GM23248 (cell line): ENCODE measurements around the gene FRAT2. TPM values are rescaled to one million over a fixed set of nuclear protein-coding genes. Genes with fewer than 3 reads are reported as not detected.

Source experiments
- DNase-seq: peaks from one replicate; pipeline ENCODE4 v3.0.0-alpha.2; 2015
- H2AFZ ChIP-seq: fragments of 200-600 bp; sonication (generic); 2 replicates; pipeline ENCODE4 v1.6.1; 2016; ENCODE audit warnings: antibody characterized with exemption
- H3F3A ChIP-seq: fragments of 200-600 bp; sonication (generic); 2 replicates; pipeline ENCODE4 v1.6.1; 2016; ENCODE audit warnings: mild to moderate bottlenecking, antibody characterized with exemption, mixed run types; ENCODE audit not compliant: insufficient read depth
- H3K27ac ChIP-seq: fragments of 200-600 bp; sonication (generic); 2 replicates; pipeline ENCODE4 v1.5.1; 2016; ENCODE audit warnings: mild to moderate bottlenecking
- H3K27me3 ChIP-seq: fragments of 200-600 bp; sonication (generic); replicated peaks from 2 replicates; pipeline ENCODE4 v1.6.1; 2016; ENCODE audit warnings: mild to moderate bottlenecking; ENCODE audit not compliant: insufficient read depth
- H3K36me3 ChIP-seq: fragments of 200-600 bp; sonication (generic); 2 replicates; pipeline ENCODE4 v1.6.1; 2016; ENCODE audit warnings: low read depth, mild to moderate bottlenecking
- H3K4me1 ChIP-seq: fragments of 200-600 bp; sonication (generic); 2 replicates; pipeline ENCODE4 v1.6.1; 2016; ENCODE audit warnings: mild to moderate bottlenecking; ENCODE audit not compliant: insufficient read depth
- H3K4me2 ChIP-seq: fragments of 200-600 bp; sonication (generic); one replicate; pipeline ENCODE4 v1.6.1; 2016; ENCODE audit warnings: mild to moderate bottlenecking; ENCODE audit not compliant: unreplicated experiment
- H3K4me3 ChIP-seq: fragments of 200-600 bp; sonication (generic); 2 replicates; pipeline ENCODE4 v1.5.1; 2016; ENCODE audit warnings: mild to moderate bottlenecking
- H3K79me2 ChIP-seq: fragments of 200-600 bp; sonication (generic); 2 replicates; pipeline ENCODE4 v1.6.1; 2016; ENCODE audit warnings: mild to moderate bottlenecking; ENCODE audit not compliant: insufficient read depth
- H3K9ac ChIP-seq: fragments of 200-600 bp; sonication (generic); 2 replicates; pipeline ENCODE4 v1.6.1; 2016; ENCODE audit warnings: mild to moderate bottlenecking
- H3K9me2 ChIP-seq: fragments of 200-600 bp; sonication (generic); 2 replicates; pipeline ENCODE4 v1.6.1; 2016; ENCODE audit warnings: mixed run types, mild to moderate bottlenecking, moderate library complexity; ENCODE audit not compliant: insufficient read depth
- H3K9me3 ChIP-seq: fragments of 200-600 bp; sonication (generic); one replicate; pipeline ENCODE4 v1.6.1; 2017; ENCODE audit warnings: low read depth
- H4K20me1 ChIP-seq: fragments of 200-600 bp; sonication (generic); 2 replicates; pipeline ENCODE4 v1.6.0; 2016; ENCODE audit not compliant: insufficient read depth
- EZH2 ChIP-seq: fragments of 200-600 bp; sonication (generic); IDR thresholded peaks from 2 replicates; pipeline ENCODE4 v1.6.1; 2018; ENCODE audit warnings: antibody characterized with exemption, mild to moderate bottlenecking; ENCODE audit not compliant: insufficient read depth, poor library complexity, severe bottlenecking
- EZH2phosphoT487 ChIP-seq: fragments of 200-600 bp; sonication (generic); IDR thresholded peaks from 2 replicates; pipeline ENCODE4 v1.6.1; 2018; ENCODE audit warnings: antibody characterized with exemption, moderate library complexity, mild to moderate bottlenecking, low read depth; ENCODE audit not compliant: insufficient read depth
- WGBS, 2 experiments: methylation state at CpG; one replicate each; pipeline ENCODE4 v1.1.6; 2015 to 2017; ENCODE audit warnings: low lambda C conversion rate in 2 of 2, low coverage in 1 of 2; ENCODE audit errors: missing lambda C conversion rate in 2 of 2; 5-methylcytosine and 5-hydroxymethylcytosine counted together
- in situ Hi-C: fragments of 300-500 bp; cut with MboI; formaldehyde crosslinking; loops from 2 replicates; pipeline ENCODE4 v1.15.0; 2020
- polyA plus RNA-seq: library from polyadenylated mRNA; unstranded; fragments of >200 nt; fragmentation: Nextera tagmentation; extraction: Ambion mirVana; gene quantifications from 2 replicates; pipeline ENCODE4 v1.2.1, GENCODE V29; 2016
- total RNA-seq: library from RNA; depleted of rRNA; stranded (reverse); fragments of >200 nt; shearing (Covaris generic); gene quantifications from 2 replicates; pipeline ENCODE4 v1.2.3, GENCODE V29; 2014

The FRAT2 gene
- total and polyA plus RNA-seq, 2 experiments from 2014 or later: 1.6 to 10.3 TPM

DNA sequence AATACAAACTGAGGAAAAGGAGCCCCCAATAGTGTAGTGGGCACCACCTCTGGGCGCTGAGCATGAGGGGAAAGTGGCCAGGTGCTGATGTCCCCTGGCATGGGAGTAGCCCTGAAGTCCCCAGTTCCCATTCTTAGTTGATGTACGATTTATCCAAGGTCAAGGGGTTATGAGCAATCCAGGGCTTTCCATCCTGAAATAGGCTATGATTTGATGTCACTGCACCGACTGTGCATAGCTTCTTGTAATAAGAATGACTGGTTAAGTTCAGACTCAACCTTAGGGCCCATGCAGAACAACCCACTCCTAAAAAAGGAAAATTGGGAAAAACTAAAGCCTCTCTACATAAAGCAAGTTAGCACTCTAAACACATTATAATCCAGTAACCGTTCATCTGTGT lies 11.0 kb downstream of the FRAT2 start:
- H4K20me1 ChIP-seq: no peaks in the 10 kb centered on the region
- no peak overlapping the region for H3K9ac ChIP-seq
- H3K4me3 ChIP-seq: no peak overlapping the region
- H3K27me3 ChIP-seq: no peaks in the 10 kb centered on the region
- no peaks in the 10 kb centered on the region for H3F3A ChIP-seq
- H3K79me2 ChIP-seq: no peaks in the 10 kb centered on the region
- no peak overlapping the region for H2AFZ ChIP-seq
- DNase-seq: no peak
- H3K36me3 ChIP-seq: no peaks in the 10 kb centered on the region
- no peak overlapping the region for H3K27ac ChIP-seq
- no peaks in the 10 kb centered on the region for H3K9me3 ChIP-seq
- no peak overlapping the region for H3K4me2 ChIP-seq
- in situ Hi-C loops: no loop called here
- TF ChIP-seq EZH2 (no peak), EZH2phosphoT487 (no peak)
- WGBS, 2 experiments: 82 to 84% methylated on average over 4 of the region's 4 CpGs
- no peaks in the 10 kb centered on the region for H3K9me2 ChIP-seq
- peaks cover 9% of the 10 kb centered on the region; the same call in 1 of the 2 replicates for H3K4me1 ChIP-seq

DNA sequence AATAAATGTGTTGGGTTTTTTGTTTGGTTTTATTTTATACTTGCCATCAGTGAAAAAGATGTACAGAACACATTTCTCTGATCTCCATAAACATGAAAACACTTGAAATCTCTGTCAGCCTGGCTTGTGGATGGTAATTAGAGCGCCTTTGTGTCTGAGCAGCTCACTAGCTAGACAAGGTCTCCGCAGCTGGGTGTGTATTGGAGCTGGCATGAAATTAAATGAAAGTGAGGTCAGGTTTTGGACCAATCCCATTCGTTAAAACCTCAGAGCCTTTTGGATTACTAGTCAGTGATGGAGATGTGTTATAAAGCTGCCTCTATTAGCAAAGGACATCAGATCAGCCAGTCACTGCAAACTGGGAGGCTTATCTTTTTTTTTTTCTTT lies 12.7 kb downstream of the FRAT2 start:
- 73 to 82% methylated on average over 3 of the region's 3 CpGs for WGBS, 2 experiments
- H3K4me2 ChIP-seq: no peak overlapping the region
- in situ Hi-C loops: no loop called here
- TF ChIP-seq EZH2 (no peak), EZH2phosphoT487 (no peak)
- no peak overlapping the region for H2AFZ ChIP-seq
- DNase-seq: no peak
- H3K4me1 ChIP-seq: peaks cover 9% of the 10 kb centered on the region; the same call in 1 of the 2 replicates
- no peaks in the 10 kb centered on the region for H3K79me2 ChIP-seq
- no peak overlapping the region for H3K27ac ChIP-seq
- no peaks in the 10 kb centered on the region for H3K36me3 ChIP-seq
- no peaks in the 10 kb centered on the region for H4K20me1 ChIP-seq
- H3F3A ChIP-seq: no peaks in the 10 kb centered on the region
- H3K4me3 ChIP-seq: no peak overlapping the region
- H3K9me3 ChIP-seq: no peaks in the 10 kb centered on the region
- no peaks in the 10 kb centered on the region for H3K27me3 ChIP-seq
- no peak overlapping the region for H3K9ac ChIP-seq
- H3K9me2 ChIP-seq: no peaks in the 10 kb centered on the region

DNA sequence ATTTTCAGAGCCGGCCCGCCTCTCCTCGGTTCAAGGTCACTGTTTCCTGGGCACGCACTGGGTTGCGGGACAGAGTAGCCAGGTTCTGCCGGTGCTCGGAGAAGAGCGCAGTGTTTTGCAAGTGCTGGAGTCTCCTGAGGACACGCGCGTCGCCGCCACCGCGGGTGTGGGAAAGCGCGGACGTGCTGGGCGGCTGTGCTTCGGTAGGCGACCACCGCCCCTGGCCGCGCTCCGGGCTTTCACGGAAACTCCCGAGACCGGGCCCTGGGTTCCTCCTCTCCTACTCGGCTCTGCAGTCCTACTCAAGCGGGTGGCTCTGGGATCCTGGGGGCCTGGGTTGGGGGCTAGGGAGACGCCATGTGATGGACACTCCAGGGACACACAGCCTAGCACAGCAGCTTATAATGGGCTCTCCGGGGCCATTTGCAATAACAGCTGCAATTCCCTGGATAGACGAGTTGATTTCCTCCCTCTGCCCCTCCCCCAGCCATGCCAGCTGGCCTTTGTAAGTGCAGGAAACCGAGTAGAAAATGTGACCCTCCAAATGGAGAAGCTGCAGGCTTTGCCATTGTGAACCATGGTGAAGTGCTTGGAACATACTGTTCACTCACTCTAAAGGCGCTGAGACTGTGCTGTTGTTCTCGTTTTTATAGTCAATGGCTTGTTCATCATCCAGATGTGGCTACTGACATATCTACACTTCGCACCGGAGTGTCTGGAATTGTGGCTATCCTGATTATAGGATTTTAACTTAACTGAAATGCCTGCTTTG lies 13.3 kb downstream of the FRAT2 start:
- TF ChIP-seq EZH2 (no peak), EZH2phosphoT487 (no peak)
- Histone ChIP-seq H3K9me2 (no peaks in the 10 kb centered on the region), H2AFZ (no peak overlapping the region; the same call in 1 of the 2 replicates), H3K9ac (no peak overlapping the region), H3K27ac (no peak overlapping the region), H3K4me3 (no peak overlapping the region), H3K4me1 (peaks cover 9% of the 10 kb centered on the region; the same call in 1 of the 2 replicates), H4K20me1 (no peaks in the 10 kb centered on the region), H3K9me3 (no peaks in the 10 kb centered on the region), H3K27me3 (no peaks in the 10 kb centered on the region), H3F3A (no peaks in the 10 kb centered on the region), H3K79me2 (no peaks in the 10 kb centered on the region), H3K4me2 (no peak overlapping the region), H3K36me3 (no peaks in the 10 kb centered on the region)
- 54 to 61% methylated on average over 35 to 37 of the region's 38 CpGs for WGBS, 2 experiments
- in situ Hi-C loops: no loop called here
- DNase-seq: no peak

DNA sequence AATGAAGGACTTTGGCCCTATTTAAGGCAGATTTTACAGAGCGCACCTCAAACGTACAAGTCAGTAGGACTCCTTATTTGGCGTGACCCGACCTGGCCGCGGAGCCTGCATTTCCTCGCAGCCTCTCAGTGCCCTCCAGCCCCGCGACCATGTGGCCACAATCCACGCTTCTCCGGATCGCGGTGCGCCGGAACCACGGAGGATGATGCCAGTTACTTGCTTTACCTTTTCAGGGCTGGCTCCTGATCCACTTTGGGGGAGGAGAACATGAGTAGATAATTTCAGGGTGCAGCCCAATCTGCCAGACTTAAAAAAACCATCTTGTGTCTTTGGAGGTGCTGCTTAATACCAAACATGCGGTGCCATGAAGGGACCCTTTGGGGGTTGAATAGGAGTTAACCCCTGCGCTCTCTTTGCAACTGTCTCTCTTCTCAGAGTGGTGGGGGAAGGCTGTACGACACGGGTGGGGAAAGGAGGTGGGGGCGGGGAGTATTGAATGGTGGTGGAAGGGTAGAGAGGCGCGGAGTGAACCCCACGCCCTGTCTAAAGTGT lies 14.0 kb downstream of the FRAT2 start:
- Histone ChIP-seq H3K9me3 (no peaks in the 10 kb centered on the region), H3K4me3 (peak overlapping the region; percentile 98), H3K9me2 (no peaks in the 10 kb centered on the region), H3F3A (peaks cover 5% of the 10 kb centered on the region; the same call in 1 of the 2 replicates), H3K36me3 (no peaks in the 10 kb centered on the region), H3K4me2 (peak overlapping the region; percentile 76), H3K4me1 (peaks cover 9% of the 10 kb centered on the region; the same call in 1 of the 2 replicates), H3K27me3 (no peaks in the 10 kb centered on the region), H3K79me2 (no peaks in the 10 kb centered on the region), H3K27ac (no peak overlapping the region), H4K20me1 (no peaks in the 10 kb centered on the region), H2AFZ (peak overlapping the region; percentile 74), H3K9ac (peak overlapping the region; percentile 99)
- WGBS, 2 experiments: 27 to 30% methylated on average over 23 to 24 of the region's 24 CpGs
- DNase-seq: no peak
- no peak for TF ChIP-seq EZH2
- no peak for TF ChIP-seq EZH2phosphoT487
- in situ Hi-C loops: no loop called here
